ENCODE data around the gene TRIM32. TPM values are rescaled to one million over a fixed set of nuclear protein-coding genes. Genes with fewer than 3 reads are reported as not detected.

The TRIM32 gene
- total and polyA plus RNA-seq, 12 donors: 3.5 to 40.1 (median 19.1) TPM

- no peak for DNase-seq
- Histone ChIP-seq H3K4me1 (replicated peaks in 1 of 2) (no peaks in the 10 kb centered on the region), H3K4me3 (no peak overlapping the region), H3K27me3 (no peaks in the 10 kb centered on the region), H3K27ac (no peak overlapping the region), H3K9me3 (replicated peaks in 1 of 3) (no peaks in the 10 kb centered on the region), H3K36me3 (replicated peaks in 1 of 2) (no peaks in the 10 kb centered on the region)
- no peak for TF ChIP-seq CTCF (IDR thresholded peaks at IDR 0.05)
- no peak for TF ChIP-seq POLR2A (IDR thresholded peaks at IDR 0.05)
- intact Hi-C loops (cut with DNase I): no loop called here
- 57 to 91% (median 73%) methylated on average over 2 of the region's 2 CpGs for WGBS, 4 donors
Observed at GRCh38 chr9:116721944-116722343, 34.8 kb downstream of the TRIM32 start.

- no peaks in the 10 kb centered on the region for H3K27me3 ChIP-seq
- intact Hi-C loops (cut with DNase I): no loop called here
- WGBS, 4 donors: 42 to 58% (median 53%) methylated on average over 3 of the region's 3 CpGs
- H3K4me1 ChIP-seq (replicated peaks in 1 of 2): no peaks in the 10 kb centered on the region
- no peak overlapping the region for H3K27ac ChIP-seq
- H3K36me3 ChIP-seq (replicated peaks in 1 of 2): no peaks in the 10 kb centered on the region
- no peak for TF ChIP-seq POLR2A (IDR thresholded peaks at IDR 0.05)
- H3K4me3 ChIP-seq: no peak overlapping the region
- no peaks in the 10 kb centered on the region for H3K9me3 ChIP-seq (replicated peaks in 1 of 3)
- no peak for DNase-seq
Observed at GRCh38 chr9:116724123-116724522, 37.0 kb downstream of the TRIM32 start.

GRCh38 chr9:116726602-116727001 lies 39.5 kb downstream of the TRIM32 start:
- Histone ChIP-seq H3K9me3 (replicated peaks in 1 of 3) (no peaks in the 10 kb centered on the region), H3K36me3 (replicated peaks in 1 of 2) (no peaks in the 10 kb centered on the region), H3K27me3 (no peaks in the 10 kb centered on the region), H3K4me1 (replicated peaks in 1 of 2) (no peaks in the 10 kb centered on the region), H3K4me3 (no peak overlapping the region), H3K27ac (no peak overlapping the region)
- intact Hi-C loops (cut with DNase I): no loop called here
- TF ChIP-seq CTCF (IDR thresholded peaks at IDR 0.05) (no peak), POLR2A (IDR thresholded peaks at IDR 0.05) (no peak)
- DNase-seq: no peak

GRCh38 chr9:116733010-116733641 lies 46.0 kb downstream of the TRIM32 start:
- intact Hi-C loops (cut with DNase I): no loop called here
- TF ChIP-seq CTCF (IDR thresholded peaks at IDR 0.05) (no peak), POLR2A (IDR thresholded peaks at IDR 0.05) (no peak)
- Histone ChIP-seq H3K36me3 (replicated peaks in 1 of 2) (no peaks in the 10 kb centered on the region), H3K27me3 (no peaks in the 10 kb centered on the region), H3K27ac (no peak overlapping the region), H3K4me1 (replicated peaks in 1 of 2) (peaks cover 0 to 5% of the 10 kb centered on the region in 2 donors), H3K4me3 (no peak overlapping the region), H3K9me3 (replicated peaks in 1 of 3) (no peaks in the 10 kb centered on the region)
- DNase-seq: no peak
- 73 to 78% (median 76%) methylated on average over 9 of the region's 9 CpGs for WGBS, 4 donors

Measured in adrenal gland (tissue), 12 donors.